ENCODE data around the gene ANKRD24. TPM values are rescaled to one million over a fixed set of nuclear protein-coding genes. Genes with fewer than 3 reads are reported as not detected.
"Not testable (repeated sequence)": the region's sequence is repeated elsewhere in the genome, so short reads cannot be mapped to it uniquely, and the experiment has no call there.

Gene ANKRD24
- total and polyA plus RNA-seq, 2 experiments from 2014 or later: 1.5 to 3.4 TPM

GRCh38 chr19:4187313-4188122, 5.0 kb downstream of the ANKRD24 start:
- Histone ChIP-seq H3K79me2 (no peaks in the 10 kb centered on the region), H3K4me3 (no peak overlapping the region), H3K27ac (no peak overlapping the region), H2AFZ (no peak overlapping the region), H3K27me3 (no peaks in the 10 kb centered on the region), H3K9me3 (ENCODE audit: low read depth) (no peaks in the 10 kb centered on the region), H4K20me1 (ENCODE audit: insufficient read depth, poor library complexity, severe bottlenecking) (no peaks in the 10 kb centered on the region), H3K4me2 (no peak overlapping the region), H3K36me3 (replicated peaks; ENCODE audit: insufficient read depth, low read depth) (no peaks in the 10 kb centered on the region), H3K9me2 (replicated peaks; ENCODE audit: insufficient read depth) (no peaks in the 10 kb centered on the region), H3K4me1 (ENCODE audit: insufficient read depth) (peaks cover 4% of the 10 kb centered on the region)
- TF ChIP-seq CTCF (IDR thresholded peaks at IDR 0.05; ENCODE audit: poor library complexity): no peak
- no peak for TF ChIP-seq EZH2 (IDR thresholded peaks at IDR 0.05; ENCODE audit: borderline replicate concordance)
- no peak for TF ChIP-seq EZH2phosphoT487 (IDR thresholded peaks at IDR 0.05; ENCODE audit: low read depth, severe bottlenecking, unreplicated experiment)
- DNase-seq (ENCODE audit: low spot score): no peak
- 94% methylated on average over 10 of the region's 10 CpGs for WGBS (ENCODE audit: low lambda C conversion rate, missing lambda C conversion rate)

GRCh38 chr19:4189641-4190040, 7.2 kb downstream of the ANKRD24 start:
- H3K4me1 ChIP-seq (ENCODE audit: insufficient read depth): no peaks in the 10 kb centered on the region
- H2AFZ ChIP-seq: no peak overlapping the region
- TF ChIP-seq EZH2 (IDR thresholded peaks at IDR 0.05; ENCODE audit: borderline replicate concordance): no peak
- no peak for TF ChIP-seq EZH2phosphoT487 (IDR thresholded peaks at IDR 0.05; ENCODE audit: low read depth, severe bottlenecking, unreplicated experiment)
- no peak for TF ChIP-seq CTCF (IDR thresholded peaks at IDR 0.05; ENCODE audit: poor library complexity)

GRCh38 chr19:4192537-4192936, 10.0 kb downstream of the ANKRD24 start:
- not testable (repeated sequence) for H3K9me3 ChIP-seq (ENCODE audit: low read depth); H3K36me3 ChIP-seq (replicated peaks; ENCODE audit: insufficient read depth, low read depth); H2AFZ ChIP-seq; H3K9me2 ChIP-seq (replicated peaks; ENCODE audit: insufficient read depth); DNase-seq (ENCODE audit: low spot score); H3K4me3 ChIP-seq; H4K20me1 ChIP-seq (ENCODE audit: insufficient read depth, poor library complexity, severe bottlenecking); H3K79me2 ChIP-seq; H3K4me1 ChIP-seq (ENCODE audit: insufficient read depth); H3K4me2 ChIP-seq; H3K27ac ChIP-seq
- 93% methylated on average over 3 of the region's 3 CpGs for WGBS (ENCODE audit: low lambda C conversion rate, missing lambda C conversion rate)
- H3K27me3 ChIP-seq: peaks cover 17% of the 10 kb centered on the region

More at GRCh38 chr19:4189641-4190040, 7.2 kb downstream of the ANKRD24 start:
- Histone ChIP-seq H3K9me2 (replicated peaks; ENCODE audit: insufficient read depth) (no peaks in the 10 kb centered on the region), H3K27me3 (peaks cover 3% of the 10 kb centered on the region), H3K36me3 (replicated peaks; ENCODE audit: insufficient read depth, low read depth) (no peaks in the 10 kb centered on the region), H3K79me2 (no peaks in the 10 kb centered on the region), H3K27ac (no peak overlapping the region), H4K20me1 (ENCODE audit: insufficient read depth, poor library complexity, severe bottlenecking) (no peaks in the 10 kb centered on the region), H3K4me3 (no peak overlapping the region), H3K9me3 (ENCODE audit: low read depth) (no peaks in the 10 kb centered on the region), H3K4me2 (no peak overlapping the region)
- DNase-seq (ENCODE audit: low spot score): no peak
- WGBS (ENCODE audit: low lambda C conversion rate, missing lambda C conversion rate): 74% methylated on average over 5 of the region's 5 CpGs

GRCh38 chr19:4194353-4194752, 11.9 kb downstream of the ANKRD24 start:
- no peak overlapping the region for H3K4me3 ChIP-seq
- 56% methylated on average over 7 of the region's 7 CpGs for WGBS (ENCODE audit: low lambda C conversion rate, missing lambda C conversion rate)
- no peaks in the 10 kb centered on the region for H3K9me3 ChIP-seq (ENCODE audit: low read depth)
- peaks cover 33% of the 10 kb centered on the region for H3K27me3 ChIP-seq
- H3K4me1 ChIP-seq (ENCODE audit: insufficient read depth): peaks cover 4% of the 10 kb centered on the region
- no peak overlapping the region for H3K27ac ChIP-seq
- no peaks in the 10 kb centered on the region for H3K9me2 ChIP-seq (replicated peaks; ENCODE audit: insufficient read depth)
- H3K79me2 ChIP-seq: no peaks in the 10 kb centered on the region
- no peaks in the 10 kb centered on the region for H4K20me1 ChIP-seq (ENCODE audit: insufficient read depth, poor library complexity, severe bottlenecking)
- no peak for TF ChIP-seq EZH2phosphoT487 (IDR thresholded peaks at IDR 0.05; ENCODE audit: low read depth, severe bottlenecking, unreplicated experiment)
- TF ChIP-seq EZH2 (IDR thresholded peaks at IDR 0.05; ENCODE audit: borderline replicate concordance): no peak
- TF ChIP-seq CTCF (IDR thresholded peaks at IDR 0.05; ENCODE audit: poor library complexity): no peak
- no peak overlapping the region for H3K4me2 ChIP-seq
- no peaks in the 10 kb centered on the region for H3K36me3 ChIP-seq (replicated peaks; ENCODE audit: insufficient read depth, low read depth)
- no peak for DNase-seq (ENCODE audit: low spot score)
- no peak overlapping the region for H2AFZ ChIP-seq

Data from hepatocyte (in vitro differentiated cells).